ENCODE results near the gene ABCB8. TPM values are rescaled to one million over a fixed set of nuclear protein-coding genes. Genes with fewer than 3 reads are reported as not detected.

ABCB8 gene
- total RNA-seq, 5 donors from 2014 or later (not counting 1 experiment from before 2014, with no cell fraction given): 72.4 to 83.0 (median 74.8) TPM

DNA sequence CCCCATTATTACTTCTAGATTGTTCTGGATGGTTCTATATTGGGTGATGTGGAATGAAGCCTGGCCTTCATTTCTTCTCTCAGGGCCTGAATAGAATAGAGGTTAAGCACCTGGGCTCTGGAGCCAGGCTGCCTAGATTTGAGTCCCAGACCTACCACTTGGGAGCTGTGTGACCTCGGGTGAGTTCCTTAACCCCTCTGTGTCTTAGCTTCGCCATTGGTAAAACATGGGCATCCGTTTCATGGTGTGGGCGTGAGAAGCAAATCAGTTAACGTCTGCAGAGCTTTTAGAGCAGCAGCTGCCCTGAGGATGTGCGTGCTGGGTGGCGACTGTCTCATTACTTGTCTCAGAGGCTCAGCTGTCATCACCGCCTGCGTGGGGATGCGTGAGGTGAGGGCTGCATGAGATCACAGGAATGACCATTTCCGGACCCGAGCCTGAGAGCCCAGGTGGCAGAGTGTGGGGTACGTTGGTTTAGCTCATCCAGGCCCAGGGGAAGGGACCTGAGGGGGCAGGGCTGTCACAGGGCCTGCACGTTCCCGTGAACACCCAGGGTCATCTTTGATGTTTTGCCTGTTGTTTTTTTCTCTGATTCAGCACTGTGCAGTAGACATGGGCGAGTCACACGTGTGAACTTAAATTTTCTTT lies 67.7 kb downstream of the ABCB8 start:
- Mint-ChIP-seq H3K9me3 (no peaks in the 10 kb centered on the region), H3K36me3 (no peaks in the 10 kb centered on the region), H3K4me1 (peaks cover 0 to 11% (median 8%) of the 10 kb centered on the region in 3 donors), H3K27me3 (no peaks in the 10 kb centered on the region), H3K4me3 (no peak overlapping the region), H3K27ac (peak overlapping the region in 1 of 2 donors; percentile 73)
- Histone ChIP-seq H3K27me3 (replicated peaks in 1 of 2; ENCODE audit: control insufficient read depth in 2 of 2, extremely low read depth in 1 of 2, insufficient read depth in 2 of 2, low read length in 1 of 2) (no peaks in the 10 kb centered on the region), H3K36me3 (ENCODE audit: control insufficient read depth in 2 of 2, extremely low read depth in 1 of 2, insufficient read depth in 1 of 2, low read length in 1 of 2) (no peaks in the 10 kb centered on the region), H3K27ac (ENCODE audit: low read length) (peak overlapping the region; percentile 29), H3K4me1 (ENCODE audit: control insufficient read depth in 1 of 2, extremely low read depth in 1 of 2, insufficient read depth in 2 of 2, low read length in 2 of 2) (peaks cover 0 to 10% of the 10 kb centered on the region in 2 experiments), H3K4me3 (ENCODE audit: control insufficient read depth in 1 of 2, extremely low read depth in 1 of 2, low read length in 1 of 2) (no peak overlapping the region), H3K9me3 (no peaks in the 10 kb centered on the region)
- 78% methylated on average over 14 of the region's 17 CpGs for WGBS (ENCODE audit: insufficient coverage)
- ChIA-PET CTCF (no interaction called here), POLR2A (interaction anchor here in 1 of 2 donors (0.7 kb wide), 1 partner anchor 964 kb away, joined by 4 read pairs; no protein-coding TSS in a partner anchor)
- ATAC-seq (replicated peaks in 1 of 4): peak in 2 of 4 experiments; percentile 32 to 58
- peak in 1 of 35 experiments; percentile 34 for DNase-seq

Other genes starting within 250 kb of the ABCB8 start
- under 1 TPM in 4 of 5 donors, not detected in 1; 0.30 to 0.92 (median 0.63) TPM for gene TMEM176B, start 228.1 kb upstream of the ABCB8 start, total RNA-seq
- gene TMEM176A, start 227.7 kb upstream of the ABCB8 start, total RNA-seq: under 1 TPM in 3 of 5 donors, not detected in 2; 0.43 to 0.79 (median 0.73) TPM
- gene AOC1, start 175.9 kb upstream of the ABCB8 start, total RNA-seq: under 1 TPM in 2 of 5 donors, not detected in 3; 0.15 to 0.28 TPM
- 1 to 10 TPM; 2.9 to 4.6 (median 3.0) TPM for gene KCNH2, start 50.1 kb upstream of the ABCB8 start, total RNA-seq
- 10 to 100 TPM in 1 of 5 donors, 1 to 10 TPM in 4; 4.8 to 10.1 (median 5.0) TPM for gene NOS3, start 37.4 kb upstream of the ABCB8 start, total RNA-seq
- 10 to 100 TPM; 24.0 to 37.0 (median 31.8) TPM for gene ATG9B, start 4.0 kb upstream of the ABCB8 start, total RNA-seq
- 10 to 100 TPM in 4 of 5 donors, 1 to 10 TPM in 1; 9.8 to 16.0 (median 11.9) TPM for gene ASIC3, start 20.1 kb downstream of the ABCB8 start, total RNA-seq
- 1 to 10 TPM; 5.3 to 8.4 (median 6.5) TPM for gene CDK5, start 29.4 kb downstream of the ABCB8 start, total RNA-seq
- 10 to 100 TPM; 52.0 to 91.5 (median 74.4) TPM for gene SLC4A2, start 31.1 kb downstream of the ABCB8 start, total RNA-seq
- gene FASTK, start 52.4 kb downstream of the ABCB8 start, total RNA-seq: 100 to 1,000 TPM in 4 of 5 donors, 10 to 100 TPM in 1; 98.8 to 157 (median 151) TPM
- 10 to 100 TPM; 44.0 to 67.0 (median 56.5) TPM for gene TMUB1, start 55.0 kb downstream of the ABCB8 start, total RNA-seq
- gene AGAP3, start 58.0 kb downstream of the ABCB8 start, total RNA-seq: 10 to 100 TPM; 28.2 to 67.3 (median 50.9) TPM
- gene GBX1, start 139.2 kb downstream of the ABCB8 start, total RNA-seq: not detected
- gene ASB10, start 158.8 kb downstream of the ABCB8 start, total RNA-seq: not detected
- 1 to 10 TPM; 3.1 to 7.7 (median 5.1) TPM for gene H2BK1, start 182.0 kb downstream of the ABCB8 start, total RNA-seq
- 10 to 100 TPM; 22.9 to 39.7 (median 38.8) TPM for gene ABCF2, start 198.8 kb downstream of the ABCB8 start, total RNA-seq
- gene CHPF2, start 204.0 kb downstream of the ABCB8 start, total RNA-seq: 10 to 100 TPM; 34.2 to 66.1 (median 64.1) TPM
- 10 to 100 TPM in 2 of 5 donors, 1 to 10 TPM in 3; 6.3 to 28.5 (median 9.1) TPM for gene SMARCD3, start 220.2 kb downstream of the ABCB8 start, total RNA-seq